HG03196 (cell line): ENCODE measurements around the gene KREMEN2.

Experiments used
- ATAC-seq: cut with Tn5 transposase; IDR thresholded peaks from one replicate; pipeline ENCODE4 v1.9.1; 2021; ENCODE audit not compliant: unreplicated experiment

KREMEN2 gene

DNA sequence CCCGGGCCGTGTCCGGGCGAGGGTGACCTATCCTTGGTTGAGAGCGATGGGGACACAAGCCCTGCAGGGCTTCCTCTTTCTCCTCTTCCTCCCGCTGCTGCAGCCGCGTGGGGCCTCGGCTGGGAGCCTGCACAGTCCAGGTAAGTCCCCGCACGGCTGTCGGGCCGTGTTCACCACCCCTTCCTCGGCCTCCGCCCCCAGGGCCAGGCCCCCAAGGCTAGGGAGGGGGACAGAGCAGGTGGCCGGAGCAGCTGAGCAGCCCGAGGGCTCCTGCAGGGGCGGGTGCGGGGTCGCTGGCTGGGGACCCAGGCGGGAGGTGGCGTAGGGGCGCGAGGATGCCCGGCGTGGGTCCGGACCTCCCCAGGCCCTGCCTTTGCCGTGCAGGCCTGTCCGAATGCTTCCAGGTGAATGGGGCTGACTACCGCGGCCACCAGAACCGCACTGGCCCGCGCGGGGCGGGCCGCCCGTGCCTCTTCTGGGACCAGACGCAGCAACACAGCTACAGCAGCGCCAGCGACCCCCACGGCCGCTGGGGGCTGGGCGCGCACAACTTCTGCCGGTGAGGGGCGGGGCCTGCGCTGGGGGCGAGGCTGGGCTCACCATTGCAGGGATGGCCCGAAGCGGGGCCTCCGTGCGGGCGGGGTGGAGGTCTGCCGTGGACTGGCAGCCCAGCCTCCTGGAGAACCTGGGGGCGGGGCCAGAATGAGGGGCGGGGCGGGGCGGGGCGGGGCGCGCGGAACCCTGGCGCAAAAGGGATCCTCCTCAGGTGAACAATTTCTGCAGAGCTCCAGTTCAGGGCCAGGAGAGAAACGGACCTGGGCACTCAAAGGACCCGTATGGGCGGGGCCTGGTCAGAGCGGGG is 631 bp downstream of the KREMEN2 start:
- no peak for ATAC-seq

DNA sequence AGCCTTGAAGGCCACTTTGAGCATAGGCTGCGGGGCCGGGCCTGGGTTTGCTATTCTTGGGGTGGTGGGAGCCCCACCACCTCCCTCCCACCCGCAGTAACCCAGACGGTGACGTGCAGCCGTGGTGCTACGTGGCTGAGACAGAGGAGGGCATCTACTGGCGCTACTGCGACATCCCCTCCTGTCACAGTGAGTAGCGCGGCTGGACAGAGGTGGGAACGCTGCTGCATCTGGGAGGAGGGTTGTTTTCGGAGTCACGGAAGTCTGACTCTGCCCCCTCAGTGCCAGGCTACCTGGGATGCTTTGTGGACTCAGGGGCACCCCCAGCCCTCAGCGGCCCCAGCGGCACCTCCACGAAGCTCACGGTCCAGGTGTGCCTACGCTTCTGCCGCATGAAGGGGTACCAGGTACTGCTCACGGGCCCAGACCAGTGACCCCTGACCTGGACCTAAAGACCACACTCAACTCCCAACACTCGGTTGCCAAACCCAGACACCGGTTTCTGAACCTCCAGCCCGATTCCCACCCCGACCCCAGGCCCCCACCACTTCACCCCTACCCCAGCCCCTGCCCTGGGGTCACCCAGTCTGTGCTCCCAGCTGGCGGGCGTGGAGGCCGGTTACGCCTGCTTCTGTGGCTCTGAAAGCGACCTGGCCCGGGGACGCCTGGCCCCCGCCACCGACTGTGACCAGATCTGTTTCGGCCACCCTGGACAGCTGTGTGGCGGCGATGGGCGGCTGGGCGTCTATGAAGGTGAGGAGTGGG is 2.1 kb downstream of the KREMEN2 start:
- no peak for ATAC-seq

DNA sequence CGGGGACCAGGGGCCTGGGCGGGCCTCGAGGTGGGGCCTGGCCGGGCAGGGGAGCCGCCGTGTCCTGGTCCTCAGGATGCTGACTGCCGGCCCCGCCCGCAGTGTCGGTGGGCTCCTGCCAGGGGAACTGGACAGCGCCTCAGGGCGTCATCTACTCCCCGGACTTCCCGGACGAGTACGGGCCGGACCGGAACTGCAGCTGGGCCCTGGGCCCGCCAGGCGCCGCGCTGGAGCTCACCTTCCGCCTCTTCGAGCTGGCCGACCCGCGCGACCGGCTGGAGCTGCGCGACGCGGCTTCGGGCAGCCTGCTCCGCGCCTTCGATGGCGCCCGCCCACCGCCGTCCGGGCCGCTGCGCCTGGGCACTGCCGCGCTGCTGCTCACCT is 2.7 kb downstream of the KREMEN2 start:
- no peak for ATAC-seq

DNA sequence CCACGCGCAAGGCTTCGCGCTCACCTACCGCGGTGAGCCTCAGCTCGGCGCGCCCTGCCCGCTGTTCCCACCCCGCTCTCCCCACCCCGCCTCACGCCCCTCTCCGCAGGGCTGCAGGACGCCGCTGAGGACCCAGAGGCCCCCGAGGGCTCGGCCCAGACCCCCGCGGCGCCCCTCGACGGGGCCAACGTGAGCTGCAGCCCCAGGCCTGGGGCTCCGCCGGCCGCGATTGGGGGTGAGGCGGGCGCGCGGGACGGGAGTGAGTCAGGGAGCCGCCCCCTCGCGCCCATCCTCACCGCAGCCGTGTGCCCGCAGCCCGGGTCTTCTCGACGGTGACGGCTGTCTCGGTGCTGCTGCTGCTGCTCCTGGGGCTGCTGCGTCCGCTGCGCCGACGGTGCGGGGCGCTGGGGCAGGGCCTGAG is 3.1 kb downstream of the KREMEN2 start:
- ATAC-seq: no peak

DNA sequence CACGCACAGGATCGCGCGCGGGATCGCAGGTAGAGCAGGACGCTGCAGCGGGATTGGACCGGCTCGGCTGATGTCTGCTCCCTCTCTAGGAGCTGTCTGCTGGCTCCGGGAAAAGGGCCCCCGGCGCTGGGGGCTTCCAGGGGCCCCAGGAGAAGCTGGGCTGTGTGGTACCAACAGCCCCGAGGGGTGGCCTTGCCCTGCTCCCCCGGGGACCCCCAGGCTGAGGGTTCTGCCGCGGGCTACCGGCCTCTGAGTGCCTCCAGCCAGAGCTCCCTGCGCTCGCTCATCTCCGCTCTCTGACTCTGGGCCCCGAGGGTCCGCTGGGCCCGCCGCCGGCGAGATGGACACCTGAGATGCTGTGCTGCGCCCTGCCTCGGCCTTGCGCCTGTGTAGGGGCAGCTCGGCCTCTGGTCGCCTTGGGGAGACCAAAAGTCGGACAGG is 3.7 kb downstream of the KREMEN2 start:
- ATAC-seq: no peak

DNA sequence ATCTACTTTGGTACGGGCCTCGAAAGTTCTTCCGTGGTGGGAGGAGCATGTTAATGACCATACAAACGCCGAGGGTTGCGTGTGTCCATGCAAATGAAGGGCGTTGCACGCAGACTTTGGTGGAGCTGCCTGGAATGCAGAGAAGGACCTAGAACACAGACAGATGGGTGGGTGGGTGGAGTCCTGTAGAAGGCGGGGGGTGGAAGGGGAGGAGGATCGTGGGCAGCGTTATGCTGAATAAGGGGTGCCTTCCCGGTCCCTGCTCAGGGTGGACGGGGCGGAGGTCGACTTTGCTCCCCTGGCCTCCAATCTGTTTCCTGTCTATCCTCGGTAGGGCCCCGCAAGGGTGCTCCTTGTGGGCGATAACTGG is 4.3 kb downstream of the KREMEN2 start:
- ATAC-seq: no peak

DNA sequence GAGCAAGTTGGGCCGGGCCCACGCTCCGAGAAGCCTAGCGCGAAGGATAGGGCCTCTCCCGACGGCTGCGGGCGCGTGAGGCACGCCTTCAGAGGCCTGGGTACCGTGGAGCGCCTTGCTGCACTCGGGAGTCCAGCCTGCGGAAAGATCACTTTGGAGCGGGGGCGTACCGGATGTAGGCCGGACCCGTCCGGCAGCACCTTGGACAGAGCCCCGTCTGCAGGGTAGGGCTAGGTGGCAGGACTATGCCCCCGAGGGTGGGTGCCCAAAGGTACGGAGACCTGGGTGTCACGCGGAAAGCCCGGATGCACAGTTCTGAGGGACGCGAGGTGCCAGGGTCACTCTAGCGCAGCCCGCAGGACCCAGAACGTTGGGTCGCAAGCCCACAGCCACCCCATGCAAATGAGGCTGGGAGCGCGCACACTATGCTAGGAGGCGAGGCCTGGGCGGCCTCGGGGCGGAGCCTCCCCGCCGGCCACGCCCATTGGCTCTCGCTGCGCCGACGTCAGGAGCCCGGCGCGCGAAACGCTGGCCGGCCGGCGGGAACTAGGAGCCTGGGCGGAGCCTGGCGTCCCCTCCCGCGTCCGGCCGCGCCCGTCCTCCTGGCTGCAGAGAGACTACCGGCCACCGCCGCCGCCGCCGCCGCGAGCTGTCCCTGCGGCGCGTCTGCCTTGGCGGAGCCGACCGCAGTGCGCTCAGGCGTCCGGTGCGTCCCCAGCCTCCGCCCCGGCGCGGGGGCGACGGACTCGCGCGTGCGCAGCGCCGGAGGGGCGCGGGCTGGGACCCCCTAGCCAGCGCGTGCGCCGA is 4.9 kb downstream of the KREMEN2 start, which contains the start of gene PAQR4:
Gene PAQR4 (plus strand): TSS at position 611 of the 807 bp plus-strand sequence. CDS start 327 bp downstream, outside the sequence.
- ATAC-seq: peak; percentile 60

DNA sequence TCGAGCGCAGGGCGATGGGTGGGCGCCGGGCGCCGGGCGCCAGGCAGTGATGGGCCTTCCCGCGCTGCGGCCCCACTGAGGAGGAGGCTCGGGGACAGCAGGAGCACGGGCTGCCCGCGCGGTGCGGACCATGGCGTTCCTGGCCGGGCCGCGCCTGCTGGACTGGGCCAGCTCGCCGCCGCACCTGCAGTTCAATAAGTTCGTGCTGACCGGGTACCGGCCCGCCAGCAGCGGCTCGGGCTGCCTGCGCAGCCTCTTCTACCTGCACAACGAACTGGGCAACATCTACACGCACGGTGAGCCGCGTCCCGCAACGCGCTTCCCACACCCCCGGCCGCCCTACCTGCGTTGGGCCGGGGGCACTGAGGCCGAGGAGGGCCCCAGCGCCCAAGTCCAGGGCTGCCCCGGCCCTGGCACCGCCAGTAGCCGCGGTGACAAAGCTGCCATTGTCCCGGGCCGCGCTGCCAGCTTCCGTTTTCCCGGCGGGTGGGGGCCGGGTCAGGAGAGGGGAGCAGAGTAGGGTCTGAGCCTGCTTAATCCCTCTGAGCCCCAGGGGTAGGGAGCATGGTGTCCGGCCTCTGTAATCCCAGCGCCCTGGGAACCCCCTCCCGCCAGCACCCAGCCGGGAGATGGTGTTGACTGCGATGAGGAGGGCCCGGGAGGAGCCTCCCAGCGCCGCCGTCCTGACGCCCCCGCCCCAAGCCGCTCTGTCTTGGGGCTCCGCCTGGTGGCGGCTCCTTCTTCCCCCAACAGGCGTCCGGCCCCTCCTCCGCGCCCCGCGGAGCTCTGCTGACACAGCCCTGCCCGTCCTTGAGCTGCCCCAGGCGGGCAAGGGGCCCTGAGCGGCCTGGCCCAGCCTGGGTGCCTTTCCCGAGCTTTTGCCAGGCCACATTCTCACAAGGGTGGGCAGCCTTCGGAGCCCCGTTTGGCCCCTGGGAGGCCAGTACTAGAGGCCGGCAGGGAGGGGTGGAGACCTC is 5.8 kb downstream of the KREMEN2 start:
- ATAC-seq: peak; percentile 29

DNA sequence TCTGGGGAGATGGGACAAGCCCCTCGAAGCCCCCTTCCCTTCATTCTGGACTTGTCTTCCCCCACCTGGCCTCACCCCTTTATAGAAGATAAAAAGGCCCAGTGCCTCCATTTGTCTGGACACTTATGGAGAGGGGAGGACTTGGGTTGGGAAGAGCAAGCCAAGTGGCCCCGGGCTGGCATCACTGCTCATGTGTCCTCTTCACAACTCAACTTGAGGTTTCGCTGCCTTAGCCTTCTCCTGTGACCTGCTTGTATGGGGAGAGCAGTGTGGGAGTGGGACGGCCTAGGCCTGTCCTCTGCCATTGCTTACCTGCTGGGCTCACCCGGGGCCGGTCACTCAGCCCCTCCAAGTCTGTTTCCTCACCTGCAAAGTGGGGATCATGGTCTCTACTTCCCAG is 6.5 kb downstream of the KREMEN2 start:
- no peak for ATAC-seq

DNA sequence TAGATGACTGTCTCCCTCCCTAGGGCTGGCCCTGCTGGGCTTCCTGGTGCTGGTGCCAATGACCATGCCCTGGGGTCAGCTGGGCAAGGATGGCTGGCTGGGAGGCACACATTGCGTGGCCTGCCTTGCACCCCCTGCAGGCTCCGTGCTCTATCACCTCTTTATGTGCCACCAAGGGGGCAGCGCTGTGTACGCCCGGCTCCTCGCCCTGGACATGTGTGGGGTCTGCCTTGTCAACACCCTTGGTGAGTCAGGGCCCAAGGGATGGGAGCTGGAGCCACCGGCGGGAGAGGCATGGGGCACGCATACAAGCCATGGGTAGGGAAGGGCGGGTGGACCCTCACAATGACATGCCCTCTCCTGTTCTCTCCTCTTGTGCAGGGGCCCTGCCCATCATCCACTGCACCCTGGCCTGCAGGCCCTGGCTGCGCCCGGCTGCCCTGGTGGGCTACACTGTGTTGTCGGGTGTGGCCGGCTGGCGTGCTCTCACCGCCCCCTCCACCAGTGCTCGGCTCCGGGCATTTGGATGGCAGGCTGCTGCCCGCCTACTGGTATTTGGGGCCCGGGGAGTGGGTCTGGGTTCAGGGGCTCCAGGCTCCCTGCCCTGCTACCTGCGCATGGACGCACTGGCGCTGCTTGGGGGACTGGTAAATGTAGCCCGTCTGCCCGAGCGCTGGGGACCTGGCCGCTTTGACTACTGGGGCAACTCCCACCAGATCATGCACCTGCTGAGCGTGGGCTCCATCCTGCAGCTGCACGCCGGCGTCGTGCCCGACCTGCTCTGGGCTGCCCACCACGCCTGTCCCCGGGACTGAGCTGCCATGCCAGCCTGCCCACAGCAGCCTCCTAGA is 7.3 kb downstream of the KREMEN2 start:
- ATAC-seq: no peak

DNA sequence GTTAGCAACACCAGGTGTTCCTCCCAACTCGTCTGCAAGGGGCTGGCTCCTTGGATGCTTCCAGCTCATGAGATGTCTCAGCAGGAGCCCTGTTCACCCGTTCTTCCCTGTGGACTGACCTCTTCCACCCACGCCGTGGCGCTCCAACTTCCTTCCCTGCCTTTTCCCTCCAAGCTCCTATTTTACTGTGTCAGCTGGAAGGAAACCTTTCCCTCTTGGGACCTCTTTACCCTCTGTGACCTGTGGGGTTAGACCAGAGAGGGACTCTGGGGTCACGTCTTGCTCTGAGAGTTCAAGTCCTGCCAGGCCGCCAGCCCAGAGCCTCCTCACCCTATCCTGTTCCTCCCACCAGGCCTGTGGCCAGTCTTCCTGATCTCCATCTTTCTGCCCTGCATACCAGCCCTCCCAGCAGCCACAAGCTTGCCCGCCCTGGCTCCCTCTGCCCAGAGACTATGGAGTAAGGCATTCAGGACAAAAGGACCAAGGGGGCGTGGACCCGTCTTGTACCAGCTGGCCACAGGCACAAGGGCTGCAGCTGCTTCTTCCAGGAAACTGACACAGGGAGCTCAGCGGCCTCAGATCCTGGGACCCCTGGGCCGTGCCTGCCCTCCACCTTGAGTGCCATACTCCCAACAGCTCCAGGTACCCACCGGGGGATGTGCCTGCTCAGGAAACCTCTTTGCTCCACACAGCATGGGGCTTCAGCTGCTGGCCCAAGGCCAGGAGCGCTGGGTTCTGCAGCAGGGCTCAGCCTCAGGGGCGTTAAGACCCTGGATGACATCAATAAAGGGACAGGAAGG is 8.1 kb downstream of the KREMEN2 start:
- ATAC-seq: no peak

DNA sequence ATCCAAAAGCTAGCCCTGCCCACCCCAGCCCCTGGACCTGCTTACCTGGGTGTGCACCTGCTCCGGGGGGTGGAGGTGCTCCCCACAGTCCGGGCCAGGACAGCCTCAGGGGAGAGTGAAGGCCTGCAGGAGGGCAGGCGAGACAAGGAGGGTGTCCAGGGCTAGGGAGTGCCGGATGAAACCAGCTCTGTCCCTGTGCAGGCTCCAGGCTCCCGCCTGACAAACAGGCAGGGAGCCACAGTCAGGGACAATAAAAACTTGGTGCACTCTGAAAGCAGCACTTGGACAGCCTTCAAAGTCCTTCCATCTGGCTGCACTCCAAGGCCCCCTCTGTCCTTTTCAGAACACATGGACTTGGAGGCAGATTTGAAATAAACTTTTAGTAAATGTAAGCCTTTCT is 9.0 kb downstream of the KREMEN2 start:
- ATAC-seq: no peak

DNA sequence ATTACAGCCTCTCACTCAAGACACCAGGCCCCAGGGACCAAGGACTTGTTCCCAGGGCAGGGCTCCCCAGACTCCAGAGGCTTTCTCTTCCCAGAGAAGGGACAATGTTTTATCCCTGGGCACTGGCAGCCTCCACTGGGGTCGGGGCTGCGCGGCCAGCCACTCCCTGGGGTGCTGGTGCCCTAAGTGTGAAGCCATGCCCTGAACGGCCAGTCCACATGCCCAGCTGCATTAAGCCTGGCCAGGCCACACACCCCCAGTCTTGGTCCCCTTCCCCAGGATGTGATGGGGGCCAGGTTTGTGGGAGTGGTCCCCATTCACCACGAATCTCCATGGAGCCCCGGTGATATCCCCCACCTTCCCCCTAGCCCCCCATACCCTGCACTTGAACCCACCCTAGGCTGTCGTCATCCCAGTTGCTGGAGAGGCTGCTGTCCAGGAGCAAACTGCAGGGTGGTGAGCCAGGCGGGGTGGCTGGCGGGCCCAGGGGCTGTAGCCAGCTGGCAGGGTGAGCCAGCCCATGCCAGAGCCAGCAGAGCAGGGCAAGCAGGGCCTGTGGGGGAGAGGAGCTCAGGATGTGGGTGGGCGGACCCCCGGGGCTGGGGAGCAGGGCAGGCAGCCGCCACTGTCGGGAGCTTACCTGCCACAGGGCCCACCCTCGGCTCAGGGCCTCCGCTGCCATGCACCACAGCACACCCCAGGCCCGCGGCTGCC is 9.7 kb downstream of the KREMEN2 start:
- ATAC-seq: no peak

DNA sequence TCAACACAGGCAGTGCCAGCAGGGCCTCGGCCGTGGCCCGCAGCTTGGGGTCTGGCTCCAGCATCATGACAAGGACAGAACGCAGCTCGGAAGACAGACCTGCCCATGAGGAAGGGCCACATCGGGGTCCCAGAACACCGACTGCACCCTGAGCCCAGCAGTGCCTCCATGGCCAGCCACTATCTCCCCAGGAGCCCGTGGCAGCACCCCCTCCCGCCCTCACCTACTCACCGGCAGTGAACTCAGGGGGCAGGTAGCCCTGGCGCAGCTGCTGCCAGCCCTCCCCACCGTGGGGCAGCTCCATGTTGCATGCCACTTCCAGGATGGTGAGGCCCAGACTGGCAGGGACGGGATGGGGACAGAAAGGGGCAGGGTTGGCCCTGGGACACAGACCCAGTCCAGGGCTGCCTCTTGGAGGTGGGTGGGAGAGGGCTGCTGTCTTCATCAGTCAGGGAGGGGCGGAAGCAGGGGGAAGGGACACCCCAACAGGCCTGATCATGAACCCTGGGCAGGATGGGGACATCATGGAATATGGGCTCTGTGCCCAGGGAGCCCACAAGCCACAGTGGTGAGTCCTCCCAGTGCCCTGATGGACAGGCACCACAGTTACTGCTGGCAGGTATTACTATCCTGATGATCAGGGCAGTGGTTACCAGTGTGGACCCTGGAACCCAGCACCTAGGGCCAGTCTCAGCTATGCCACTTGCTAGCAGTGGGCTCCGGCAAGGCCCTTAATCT is 10.4 kb downstream of the KREMEN2 start:
- no peak for ATAC-seq

DNA sequence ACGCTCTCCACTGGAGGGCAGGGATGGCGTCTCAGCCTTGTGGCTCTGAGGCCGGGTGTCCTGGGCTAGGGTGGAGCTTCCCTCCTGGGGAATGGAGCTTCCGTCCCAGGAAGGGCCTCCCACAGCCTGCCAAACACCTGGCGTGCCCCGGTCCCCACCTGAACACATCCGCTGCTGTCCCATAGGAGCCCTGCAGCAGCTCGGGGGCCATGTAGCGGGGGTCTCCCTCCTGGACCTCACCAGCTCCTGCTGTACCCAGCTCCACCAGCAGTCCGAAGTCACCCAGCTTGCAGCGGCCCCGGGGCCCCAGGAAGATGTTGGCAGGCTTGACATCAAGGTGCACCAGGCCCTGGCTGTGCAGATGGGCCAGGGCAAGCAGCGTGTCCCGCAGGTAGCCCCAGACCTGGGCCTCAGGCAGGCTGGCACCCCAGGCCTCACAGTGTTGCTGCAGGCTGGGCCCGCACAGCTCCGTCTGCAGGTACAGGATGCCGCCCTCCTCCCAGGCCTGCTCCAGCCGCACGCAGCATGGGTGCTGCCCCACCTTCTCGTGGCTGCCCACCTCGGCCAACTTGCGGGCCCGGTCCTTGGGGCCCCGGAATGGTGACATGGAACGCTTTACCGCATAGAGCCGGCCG is 11.2 kb downstream of the KREMEN2 start:
- ATAC-seq: no peak

DNA sequence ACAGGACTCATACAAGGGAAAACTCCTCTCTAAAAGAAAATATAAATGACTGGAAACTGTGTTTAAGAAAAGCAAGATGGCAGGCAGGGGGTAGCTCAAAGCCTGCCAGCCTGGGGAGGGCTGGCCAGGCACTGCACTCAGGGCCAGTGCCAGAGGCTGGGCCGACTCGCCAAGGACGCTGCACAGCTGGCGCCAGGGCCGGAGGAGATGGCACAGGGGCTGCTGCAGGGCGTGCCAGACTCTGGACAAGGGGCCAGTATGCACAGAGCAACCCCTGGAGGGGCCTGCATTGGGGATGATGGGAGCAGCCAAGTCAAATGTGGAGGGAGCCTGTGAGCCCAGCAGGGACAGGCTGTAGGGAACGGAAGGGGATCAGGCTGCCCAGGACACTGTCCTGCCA is 12.1 kb downstream of the KREMEN2 start:
- ATAC-seq: no peak

DNA sequence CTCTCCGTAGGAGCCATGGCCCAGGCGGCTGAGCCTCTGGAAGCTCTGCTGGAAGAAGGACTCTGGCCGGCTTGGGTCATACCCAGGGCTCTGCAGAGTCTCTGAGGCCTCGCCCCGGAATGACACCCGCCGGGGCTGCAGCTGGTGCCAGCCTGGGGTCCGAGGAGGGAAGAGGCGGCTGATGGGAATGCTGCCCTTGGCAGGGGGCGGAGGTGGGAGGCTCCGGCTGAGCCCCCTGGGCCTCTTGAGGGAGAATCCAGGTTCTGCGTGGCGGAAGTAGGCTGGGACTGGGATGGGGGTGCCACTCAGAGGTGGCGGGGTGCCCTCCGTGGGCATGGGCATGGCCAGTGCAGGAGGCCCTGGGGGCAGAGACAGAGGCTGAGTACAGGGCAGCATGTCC is 12.6 kb downstream of the KREMEN2 start:
- ATAC-seq: no peak
